HG02623 (cell line): Measurements from ENCODE around the gene KIF1B.
A peak's percentile ranks its signal among the peaks of the same experiment; 100 is the strongest.
"Not testable (repeated sequence)": the region's sequence is repeated elsewhere in the genome, so short reads cannot be mapped to it uniquely, and the experiment has no call there.

Experiments
- ATAC-seq: cut with Tn5 transposase; IDR thresholded peaks from one replicate; pipeline ENCODE4 v1.9.1; 2021; ENCODE audit warnings: moderate library complexity; ENCODE audit not compliant: unreplicated experiment

The KIF1B gene

GRCh38 chr1:10419351-10419750, 209.0 kb downstream of the KIF1B start:
- no peak for ATAC-seq

- ATAC-seq: no peak
Observed at GRCh38 chr1:10421637-10422036, 211.3 kb downstream of the KIF1B start.

GRCh38 chr1:10424034-10424433, 213.7 kb downstream of the KIF1B start:
- no peak for ATAC-seq

- no peak for ATAC-seq
Observed at GRCh38 chr1:10424651-10425050, 214.3 kb downstream of the KIF1B start.

- not testable (repeated sequence) for ATAC-seq
Observed at GRCh38 chr1:10425826-10426534, 215.6 kb downstream of the KIF1B start.

GRCh38 chr1:10426535-10426848, 216.1 kb downstream of the KIF1B start:
- not testable (repeated sequence) for ATAC-seq

GRCh38 chr1:10428984-10429383, 218.6 kb downstream of the KIF1B start:
- no peak for ATAC-seq

GRCh38 chr1:10429868-10430215, 219.5 kb downstream of the KIF1B start:
- ATAC-seq: no peak

- ATAC-seq: peak; percentile 70
Observed at GRCh38 chr1:10430216-10431069, 220.1 kb downstream of the KIF1B start, which contains the start of gene CENPS. Gene CENPS (plus strand): TSS chr1:10430433. CDS start chr1:10430518, 85 bp downstream.
